Fibroblast of skin of right quadriceps (primary cell): ENCODE data around the gene CDK13.

Source experiments
- DNase-seq: peaks from one replicate; pipeline ENCODE4 v3.0.0-alpha.2; 2013

The CDK13 gene

DNA sequence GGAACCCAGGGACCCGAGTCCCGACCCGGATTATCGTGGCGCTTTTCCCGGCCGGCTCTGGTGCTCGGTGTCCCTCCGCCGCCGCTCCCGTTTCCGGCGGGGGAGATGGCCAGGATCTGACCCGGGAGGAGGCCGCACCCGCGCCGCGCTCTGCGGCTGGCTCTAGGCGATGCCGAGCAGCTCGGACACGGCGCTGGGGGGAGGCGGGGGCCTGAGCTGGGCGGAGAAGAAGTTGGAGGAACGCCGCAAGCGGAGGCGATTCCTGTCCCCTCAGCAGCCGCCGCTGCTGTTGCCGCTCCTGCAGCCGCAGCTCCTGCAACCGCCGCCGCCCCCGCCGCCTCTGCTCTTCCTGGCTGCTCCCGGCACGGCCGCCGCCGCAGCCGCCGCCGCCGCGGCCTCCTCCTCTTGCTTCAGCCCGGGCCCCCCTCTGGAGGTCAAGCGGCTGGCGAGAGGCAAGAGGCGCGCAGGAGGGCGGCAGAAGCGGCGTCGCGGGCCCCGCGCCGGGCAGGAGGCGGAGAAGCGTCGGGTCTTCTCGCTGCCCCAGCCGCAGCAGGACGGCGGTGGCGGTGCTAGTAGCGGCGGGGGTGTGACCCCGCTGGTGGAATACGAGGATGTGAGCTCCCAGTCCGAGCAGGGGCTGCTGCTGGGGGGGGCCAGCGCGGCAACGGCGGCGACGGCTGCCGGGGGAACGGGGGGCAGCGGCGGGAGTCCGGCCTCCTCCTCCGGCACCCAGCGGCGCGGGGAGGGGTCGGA is 593 bp downstream of the CDK13 start:
- DNase-seq: peak; percentile 35

DNA sequence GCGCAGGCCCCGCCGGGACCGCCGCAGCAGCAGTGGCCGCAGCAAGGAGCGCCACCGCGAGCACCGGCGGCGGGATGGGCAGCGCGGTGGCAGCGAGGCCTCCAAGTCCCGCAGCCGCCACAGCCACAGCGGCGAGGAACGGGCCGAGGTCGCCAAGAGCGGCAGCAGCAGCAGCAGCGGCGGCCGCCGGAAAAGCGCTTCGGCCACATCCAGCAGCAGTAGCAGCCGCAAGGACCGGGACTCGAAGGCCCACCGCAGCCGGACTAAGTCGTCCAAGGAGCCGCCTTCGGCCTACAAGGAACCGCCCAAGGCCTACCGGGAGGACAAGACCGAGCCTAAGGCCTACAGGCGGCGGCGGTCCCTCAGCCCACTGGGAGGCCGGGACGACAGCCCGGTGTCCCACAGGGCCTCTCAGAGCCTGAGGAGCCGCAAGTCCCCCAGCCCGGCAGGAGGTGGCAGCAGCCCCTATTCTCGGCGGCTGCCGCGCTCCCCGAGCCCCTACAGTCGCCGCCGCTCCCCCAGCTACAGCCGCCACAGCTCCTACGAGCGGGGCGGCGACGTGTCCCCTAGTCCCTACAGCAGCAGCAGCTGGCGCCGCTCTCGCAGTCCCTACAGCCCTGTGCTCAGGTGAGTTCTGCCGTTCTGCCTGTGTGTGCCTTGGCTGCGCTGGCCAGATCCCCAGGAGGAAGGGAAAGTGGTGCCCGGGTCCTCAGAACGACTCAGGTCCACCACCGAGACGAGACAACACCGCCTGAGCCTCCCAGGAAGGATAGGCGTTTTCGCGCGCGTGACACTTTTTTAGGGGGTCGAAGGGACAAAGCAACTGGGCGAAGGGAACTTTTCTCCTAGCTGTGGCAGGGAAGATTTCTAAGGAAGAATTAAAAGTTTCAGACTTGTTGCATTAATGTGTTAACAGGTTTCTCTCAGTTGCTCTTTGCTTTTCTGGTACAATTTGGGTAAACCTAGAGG is 1.5 kb downstream of the CDK13 start:
- DNase-seq: peak; percentile 59

DNA sequence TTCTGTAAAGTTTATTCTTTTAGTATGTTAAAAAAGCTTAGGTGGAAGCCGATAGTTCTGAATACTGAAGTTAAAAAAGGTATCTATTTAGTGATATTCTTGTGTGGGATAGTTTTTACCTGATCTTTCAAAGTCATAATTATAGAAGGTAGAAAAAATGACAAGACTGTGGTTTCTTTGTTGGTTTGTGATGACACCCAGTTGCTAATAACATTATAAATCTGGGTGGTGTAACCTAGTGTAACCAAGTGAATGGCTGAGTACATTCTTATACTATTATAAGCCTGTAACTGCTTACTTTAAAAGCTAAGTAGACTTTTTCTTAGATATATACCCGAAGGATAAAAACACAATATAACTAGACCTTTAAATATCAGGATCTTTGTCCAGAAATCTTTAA is 2.3 kb downstream of the CDK13 start:
- peak; percentile 50 for DNase-seq

DNA sequence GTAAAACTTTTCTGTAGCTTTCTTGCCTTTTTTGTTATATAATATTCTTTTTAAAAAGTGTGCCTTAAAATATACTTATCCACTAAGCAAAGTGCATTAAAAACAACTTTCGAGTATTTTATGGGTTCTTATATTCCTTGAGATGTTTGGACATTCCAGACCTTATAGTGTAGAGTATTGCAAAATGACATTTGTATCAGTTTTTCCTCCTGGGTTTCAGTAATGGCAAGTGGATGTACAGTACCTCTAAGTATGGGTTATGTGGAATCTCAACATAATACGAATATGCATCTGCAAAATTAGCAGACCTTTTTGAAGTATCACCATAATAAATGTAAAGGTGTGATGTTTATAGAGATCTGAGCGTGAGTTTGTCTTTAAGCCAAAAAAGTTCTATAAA is 2.7 kb downstream of the CDK13 start:
- no peak for DNase-seq

DNA sequence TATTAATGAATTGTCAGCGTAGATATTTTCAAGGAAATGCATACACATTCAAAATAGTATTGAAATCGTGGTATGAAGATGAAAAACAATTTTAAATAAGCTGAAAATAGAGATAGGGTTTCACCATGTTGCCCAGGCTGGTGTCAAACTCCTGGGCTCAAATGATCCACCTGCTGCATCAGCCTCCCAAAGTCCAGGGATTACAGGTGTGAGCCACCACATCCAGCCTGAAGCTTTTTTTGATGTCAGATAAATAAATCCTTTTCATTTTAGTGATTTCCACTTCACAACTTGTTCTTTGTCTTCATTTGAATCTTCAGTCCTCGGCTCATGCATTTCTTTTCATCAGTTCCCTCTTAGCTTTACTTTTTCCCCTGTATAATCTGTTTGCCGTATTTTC is 4.6 kb downstream of the CDK13 start:
- DNase-seq: no peak

DNA sequence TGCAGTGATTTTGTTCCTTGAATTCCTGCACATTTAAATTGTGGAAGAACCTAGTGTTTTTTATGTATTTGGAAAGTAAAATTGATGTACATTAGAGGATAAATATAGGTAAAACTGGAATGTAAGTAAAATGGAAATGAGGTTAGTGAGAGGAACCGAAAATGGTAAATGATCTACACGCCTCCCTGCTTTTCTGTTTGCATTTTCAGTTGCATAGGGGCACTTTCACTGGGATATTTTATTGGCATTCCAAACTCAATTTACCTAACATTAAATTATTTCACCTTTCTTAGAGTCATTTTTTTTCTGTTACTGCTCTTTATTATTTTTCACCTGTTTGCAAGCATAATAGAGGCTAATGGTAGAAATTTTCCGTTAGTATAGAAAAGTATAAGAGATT is 8.0 kb downstream of the CDK13 start:
- no peak for DNase-seq

DNA sequence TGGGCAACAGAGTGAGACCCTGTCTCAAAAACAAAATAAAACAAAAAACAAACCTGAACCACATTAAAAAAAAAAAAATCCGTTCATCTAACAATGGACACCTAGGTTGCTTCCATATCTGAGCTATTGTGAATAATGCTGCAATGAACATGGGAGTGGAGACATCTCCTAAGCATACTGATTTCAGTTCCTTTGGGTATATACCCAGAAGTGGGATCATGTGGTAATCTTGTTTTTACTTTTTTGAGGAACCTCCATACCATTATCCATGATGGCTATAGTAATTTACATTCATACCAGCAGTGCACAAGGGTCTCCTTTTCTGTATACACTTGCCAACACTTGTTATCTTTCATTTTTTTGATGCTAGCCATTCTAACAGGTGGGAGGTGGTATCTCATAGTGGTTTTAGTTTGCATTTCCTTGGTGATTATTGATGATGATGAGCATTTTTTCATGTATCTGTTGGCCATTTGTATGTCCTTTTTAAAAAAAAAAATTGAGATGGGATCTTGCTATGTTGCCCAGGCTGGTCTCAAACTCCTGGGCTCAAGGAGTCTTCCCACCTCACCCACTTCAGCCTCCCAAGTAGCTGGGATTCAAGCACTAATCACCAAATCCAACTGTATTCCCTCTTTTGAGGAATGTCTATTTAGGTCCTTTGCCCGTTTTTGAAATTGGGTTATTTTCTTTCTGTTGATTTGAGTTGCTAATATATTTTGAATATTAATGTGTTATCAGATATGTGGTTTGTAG is 17.5 kb downstream of the CDK13 start:
- DNase-seq: no peak

DNA sequence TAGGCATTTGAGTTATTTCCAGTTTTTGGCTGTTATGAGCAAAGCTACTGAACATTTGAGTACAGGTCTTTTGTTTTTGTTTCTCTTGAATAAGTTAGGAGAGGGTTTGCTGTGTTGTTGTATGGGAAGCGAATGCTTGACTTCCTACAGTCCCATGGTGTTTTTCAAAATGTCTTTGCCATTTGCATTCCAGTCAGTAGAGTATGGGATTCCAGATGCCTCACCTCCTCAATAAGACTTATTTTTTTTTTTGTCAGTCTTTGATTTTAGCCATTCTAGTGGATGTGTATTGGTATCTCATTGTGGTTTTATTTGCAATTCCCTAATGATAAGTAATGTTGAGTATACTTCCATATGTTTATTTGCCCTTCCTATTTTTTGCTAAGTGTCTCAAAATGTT is 19.4 kb downstream of the CDK13 start:
- DNase-seq: peak; percentile 13

DNA sequence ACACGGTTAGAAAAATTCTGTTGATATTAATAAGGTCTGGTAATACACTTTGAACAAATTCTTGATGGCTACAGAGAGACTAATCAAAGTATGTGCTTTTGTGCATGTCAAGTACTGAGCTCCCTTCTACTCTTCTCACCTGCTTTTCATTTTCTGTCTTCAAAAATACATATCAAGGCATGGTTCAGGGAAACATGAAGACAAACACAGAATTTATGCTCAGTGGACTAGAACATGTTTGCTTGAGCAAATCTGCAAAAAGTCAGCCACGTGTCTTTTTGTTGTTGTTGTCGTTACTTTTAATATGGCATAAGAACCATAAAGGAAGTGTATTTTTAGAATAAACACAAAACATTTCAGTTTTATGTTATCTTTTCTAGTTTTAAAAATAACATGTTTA is 21.9 kb downstream of the CDK13 start:
- no peak for DNase-seq

DNA sequence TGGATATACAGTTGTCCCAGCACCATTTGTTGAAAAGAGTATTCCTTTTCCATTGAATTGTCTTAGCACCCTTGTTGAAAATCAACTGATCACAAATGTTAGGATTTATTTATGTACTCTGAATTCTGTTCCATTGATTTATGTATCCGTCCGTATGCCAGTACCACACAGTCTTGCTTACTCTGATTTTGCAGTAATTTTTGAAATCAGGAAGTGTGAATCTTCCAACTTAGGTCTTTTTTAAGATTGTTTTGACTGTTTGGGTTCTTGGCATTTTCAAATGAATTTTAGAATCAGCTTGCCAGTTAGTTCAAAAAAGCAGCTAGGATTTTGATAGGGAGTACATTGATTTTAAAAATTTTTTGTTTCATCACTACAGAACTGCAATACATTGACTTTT is 23.7 kb downstream of the CDK13 start:
- DNase-seq: no peak

DNA sequence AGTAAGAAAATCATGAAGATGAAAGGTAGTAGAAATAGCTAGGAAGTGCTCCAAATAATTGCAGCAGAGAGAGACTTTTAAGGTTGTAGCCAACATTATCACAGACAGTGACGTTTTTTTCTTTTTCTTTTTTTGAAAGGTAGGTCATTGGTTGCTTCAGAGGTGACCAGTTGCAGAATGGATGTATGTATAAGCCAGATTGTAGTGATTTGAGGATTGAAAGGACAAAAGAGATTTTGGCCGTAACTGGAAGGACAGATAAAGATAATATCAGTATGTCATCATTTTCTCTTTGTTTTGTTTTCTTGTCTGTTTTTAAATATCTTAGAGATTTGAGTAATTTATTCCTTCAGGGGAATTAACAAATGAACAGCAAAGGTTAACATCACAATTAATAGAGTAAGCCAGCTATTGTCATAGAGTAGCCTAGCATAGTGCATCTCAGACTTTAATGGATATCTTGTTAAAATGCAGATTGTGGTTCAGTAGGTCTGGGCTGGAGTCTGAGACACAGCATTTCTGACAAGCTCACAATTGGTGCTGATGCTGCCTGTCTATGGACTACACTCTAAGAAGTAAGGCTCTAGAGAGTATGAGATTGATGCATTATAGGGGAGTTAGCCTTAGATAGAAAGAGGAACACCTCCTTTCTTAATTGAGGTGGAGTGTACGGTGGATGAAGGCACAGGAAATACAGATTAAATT is 28.3 kb downstream of the CDK13 start:
- no peak for DNase-seq

DNA sequence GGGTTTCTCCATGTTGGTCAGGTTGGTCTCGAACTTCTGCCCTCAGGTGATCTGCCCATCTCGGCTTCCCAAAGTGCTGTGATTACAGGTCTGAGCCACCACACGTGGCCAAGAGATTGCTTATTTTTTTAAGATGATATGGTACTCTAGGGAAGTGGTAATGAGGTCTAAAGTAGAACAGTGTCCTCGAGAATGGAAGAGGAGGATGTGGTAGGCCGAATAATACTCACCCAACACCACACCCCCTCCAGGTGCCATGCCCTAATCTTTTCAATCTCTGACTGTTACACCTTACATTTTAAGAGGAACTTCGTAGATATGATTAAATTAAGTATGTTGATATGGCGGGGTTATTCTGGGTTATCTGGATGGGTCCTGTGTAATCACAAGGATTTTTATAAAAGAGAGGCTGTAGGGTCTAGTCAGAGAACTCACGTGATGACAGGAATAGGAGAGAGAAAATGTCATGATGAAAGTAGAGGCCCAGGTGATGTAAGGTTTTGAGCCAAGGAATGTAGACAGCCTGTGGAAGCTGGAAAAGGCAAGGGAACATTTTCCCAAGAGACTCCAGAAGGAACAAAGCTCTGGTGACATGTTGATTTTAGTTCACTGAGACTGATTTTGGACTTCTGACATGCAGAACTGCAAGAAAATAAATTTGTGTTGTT is 29.5 kb downstream of the CDK13 start:
- no peak for DNase-seq

DNA sequence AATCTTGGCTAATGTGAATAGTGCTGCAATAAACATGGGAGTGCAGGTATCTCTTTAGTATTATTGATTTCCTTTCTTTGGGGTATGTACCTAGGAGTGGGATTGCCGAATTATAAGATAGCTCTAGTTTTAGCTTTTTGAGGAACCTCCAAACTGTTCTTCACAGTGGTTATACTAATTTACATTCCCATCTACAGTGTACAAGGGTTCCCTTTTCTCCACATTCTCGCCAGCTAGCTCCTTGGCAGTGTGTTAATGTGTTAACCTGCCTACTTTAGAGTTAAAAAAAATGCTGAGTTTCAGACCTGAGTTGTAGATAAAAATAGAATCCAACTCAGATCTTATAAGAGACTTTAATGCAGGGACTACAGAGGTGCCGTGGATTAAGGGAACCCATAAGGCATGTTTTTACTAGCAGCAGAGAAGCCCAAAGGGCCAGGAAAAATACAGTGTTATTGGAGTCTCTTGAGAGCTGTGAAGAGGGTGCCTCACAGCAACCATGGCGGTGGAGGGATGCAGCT is 35.4 kb downstream of the CDK13 start:
- DNase-seq: no peak

DNA sequence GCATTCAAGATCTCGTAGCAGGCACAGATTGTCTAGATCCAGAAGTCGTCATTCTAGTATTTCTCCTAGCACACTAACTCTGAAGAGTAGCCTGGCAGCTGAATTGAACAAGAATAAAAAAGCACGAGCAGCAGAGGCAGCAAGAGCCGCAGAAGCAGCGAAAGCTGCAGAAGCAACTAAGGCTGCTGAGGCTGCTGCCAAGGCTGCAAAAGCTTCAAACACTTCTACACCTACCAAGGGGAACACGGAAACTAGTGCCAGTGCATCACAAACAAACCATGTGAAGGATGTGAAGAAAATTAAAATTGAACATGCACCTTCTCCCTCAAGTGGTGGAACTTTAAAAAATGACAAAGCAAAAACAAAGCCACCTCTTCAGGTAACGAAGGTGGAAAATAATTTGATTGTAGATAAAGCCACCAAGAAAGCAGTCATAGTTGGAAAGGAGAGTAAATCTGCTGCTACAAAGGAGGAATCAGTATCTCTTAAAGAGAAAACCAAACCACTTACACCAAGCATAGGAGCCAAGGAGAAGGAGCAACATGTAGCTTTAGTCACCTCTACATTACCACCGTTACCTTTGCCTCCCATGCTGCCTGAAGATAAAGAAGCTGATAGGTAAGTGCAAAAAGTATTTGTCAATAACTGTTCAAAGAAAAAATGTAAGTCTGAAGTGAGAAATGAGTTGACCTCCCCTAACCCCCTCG is 37.7 kb downstream of the CDK13 start:
- DNase-seq: no peak

DNA sequence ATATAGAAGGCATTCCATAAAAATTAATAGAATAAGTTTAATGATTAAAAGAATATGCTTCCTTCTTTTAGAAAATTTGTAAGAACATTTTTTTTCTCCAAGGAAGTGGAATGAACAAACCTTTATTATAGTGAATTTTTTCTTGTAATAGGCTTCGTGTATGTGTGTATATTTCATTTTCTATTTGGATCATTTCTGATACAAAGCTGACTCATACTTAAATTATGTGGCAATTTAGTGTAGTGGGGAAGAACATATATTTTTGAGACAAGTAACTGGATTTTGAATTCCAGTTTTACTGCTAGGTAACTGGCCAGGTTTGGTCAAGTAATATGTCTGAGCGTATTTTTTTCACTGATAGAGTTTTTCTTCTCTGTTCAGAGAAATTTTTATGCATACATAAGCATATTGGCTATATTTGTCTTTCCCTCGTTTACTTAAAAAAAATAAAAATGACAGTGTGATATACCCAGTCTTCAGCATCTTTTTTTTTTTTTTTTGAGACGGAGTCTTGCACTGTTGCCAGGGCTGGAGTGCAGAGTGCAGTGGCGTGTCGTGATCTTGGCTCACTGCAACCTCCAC is 50.8 kb downstream of the CDK13 start:
- DNase-seq: peak; percentile 21

DNA sequence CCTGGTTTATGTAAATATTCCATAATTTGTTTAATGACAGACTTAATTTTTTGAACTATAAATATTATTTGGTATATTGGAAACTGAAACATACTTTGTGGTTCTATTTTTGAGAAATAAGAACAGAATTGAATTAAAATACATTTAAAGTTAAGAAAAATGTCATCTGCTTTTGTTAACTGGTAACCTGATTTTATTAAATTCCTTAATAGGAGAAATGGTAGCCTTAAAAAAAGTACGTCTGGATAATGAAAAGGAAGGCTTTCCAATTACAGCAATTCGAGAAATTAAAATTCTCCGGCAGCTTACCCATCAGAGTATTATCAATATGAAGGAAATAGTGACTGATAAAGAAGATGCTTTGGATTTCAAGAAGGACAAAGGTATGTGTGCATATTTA is 51.6 kb downstream of the CDK13 start:
- no peak for DNase-seq

DNA sequence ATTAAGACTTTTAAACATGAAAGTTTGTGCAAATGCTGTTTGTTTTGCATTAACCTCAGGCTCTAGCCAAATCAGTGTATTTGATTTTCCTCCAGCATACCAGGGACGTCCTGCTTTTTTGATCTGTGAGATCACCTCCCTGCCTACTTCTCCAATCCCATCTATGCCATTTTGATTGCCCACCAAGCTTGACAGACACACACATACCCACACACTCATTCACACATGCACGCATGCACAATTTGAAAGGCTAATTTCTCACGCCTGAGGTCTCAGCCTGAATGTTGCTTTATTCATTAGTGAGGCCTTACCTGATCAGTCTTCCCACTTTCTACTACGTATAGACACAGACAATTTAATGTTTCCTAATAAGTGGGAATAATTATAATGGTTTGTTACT is 53.5 kb downstream of the CDK13 start:
- DNase-seq: no peak

DNA sequence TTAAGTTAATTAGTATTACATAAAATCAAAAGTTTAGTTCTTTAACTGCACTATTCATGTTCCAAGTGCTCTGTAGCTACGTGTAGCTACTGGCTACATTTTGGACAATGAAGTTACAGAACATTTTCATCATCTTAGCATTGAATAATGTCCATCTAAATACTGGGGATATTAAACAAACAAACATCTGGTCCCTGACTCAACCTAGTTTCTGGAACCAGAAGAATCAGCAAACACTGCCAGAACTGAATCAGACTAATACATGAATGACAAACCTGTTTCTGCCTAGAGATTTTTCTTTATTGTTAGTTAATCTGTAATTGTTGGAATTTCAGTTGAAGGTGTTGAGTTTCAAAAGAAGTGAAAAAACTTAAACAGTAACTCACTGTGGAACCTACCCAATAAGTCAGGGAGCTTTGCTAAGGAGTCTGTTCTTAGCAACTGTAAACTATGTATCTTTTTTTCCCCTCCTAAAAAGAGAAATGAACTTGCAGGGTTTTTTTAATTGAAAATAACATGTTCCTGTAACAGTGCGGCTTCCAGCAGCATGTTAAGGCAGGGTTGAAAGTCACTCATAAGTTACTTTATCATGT is 58.3 kb downstream of the CDK13 start:
- DNase-seq: peak; percentile 54

DNA sequence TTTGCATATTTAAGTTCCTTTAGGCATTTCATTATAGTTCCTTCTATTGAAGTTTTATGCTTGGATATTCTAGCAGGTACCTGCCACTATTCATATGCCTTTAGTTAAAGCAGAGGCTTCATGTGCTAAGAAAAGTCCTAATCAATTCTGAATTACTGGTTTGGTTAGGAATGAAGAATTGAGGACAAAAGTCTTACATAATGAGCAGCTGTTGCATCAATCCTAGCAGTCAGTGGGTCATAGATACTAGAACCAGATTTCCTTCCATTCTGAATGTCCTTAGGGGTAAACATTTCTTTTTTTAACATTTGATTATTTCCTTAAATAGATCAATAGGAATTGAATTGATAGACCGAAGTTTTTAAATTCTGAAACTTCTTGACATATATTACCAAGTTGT is 59.2 kb downstream of the CDK13 start:
- DNase-seq: no peak

DNA sequence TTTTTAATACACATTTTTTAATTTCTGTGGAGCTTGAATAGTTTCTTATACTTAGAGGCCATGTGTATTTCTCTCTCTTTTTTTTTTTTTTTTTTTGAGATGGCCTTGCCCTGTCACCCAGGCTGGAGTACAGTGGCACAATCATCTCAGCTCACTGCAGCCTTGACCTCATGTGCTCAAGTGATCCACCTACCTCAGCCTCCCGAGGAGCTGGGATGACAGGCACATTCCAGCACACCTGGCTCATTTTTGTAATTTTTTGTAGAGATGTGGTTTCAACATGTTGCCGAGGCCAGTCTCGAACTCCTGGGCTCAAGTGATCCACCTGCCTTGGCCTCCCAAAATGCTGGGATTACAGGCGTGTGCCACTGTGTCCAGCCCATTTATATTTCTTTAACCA is 64.3 kb downstream of the CDK13 start:
- DNase-seq: no peak
